PC-3 (cell line): ENCODE measurements around the gene DUOX1.
"Not testable (repeated sequence)": the region's sequence is repeated elsewhere in the genome, so short reads cannot be mapped to it uniquely, and the experiment has no call there.

Source experiments
- EZH2 ChIP-seq: fragments of 300-600 bp; sonication (generic); IDR thresholded peaks from one replicate; pipeline ENCODE4 v1.6.1; 2017; ENCODE audit warnings: antibody characterized with exemption, mild to moderate bottlenecking, low read length; ENCODE audit not compliant: unreplicated experiment
- EZH2phosphoT487 ChIP-seq: fragments of 300-600 bp; sonication (generic); IDR thresholded peaks from 2 replicates; pipeline ENCODE4 v1.6.1; 2018; ENCODE audit warnings: mild to moderate bottlenecking, antibody characterized with exemption, low read length, borderline replicate concordance
- TF ChIP-seq, protein P1 (sequence below): fragments of 300-600 bp; sonication (generic); conservative IDR thresholded peaks from 2 replicates; pipeline ENCODE4 v1.5.1; 2017; ENCODE audit warnings: antibody characterized with exemption, low read depth, mild to moderate bottlenecking, low read length

DNA sequence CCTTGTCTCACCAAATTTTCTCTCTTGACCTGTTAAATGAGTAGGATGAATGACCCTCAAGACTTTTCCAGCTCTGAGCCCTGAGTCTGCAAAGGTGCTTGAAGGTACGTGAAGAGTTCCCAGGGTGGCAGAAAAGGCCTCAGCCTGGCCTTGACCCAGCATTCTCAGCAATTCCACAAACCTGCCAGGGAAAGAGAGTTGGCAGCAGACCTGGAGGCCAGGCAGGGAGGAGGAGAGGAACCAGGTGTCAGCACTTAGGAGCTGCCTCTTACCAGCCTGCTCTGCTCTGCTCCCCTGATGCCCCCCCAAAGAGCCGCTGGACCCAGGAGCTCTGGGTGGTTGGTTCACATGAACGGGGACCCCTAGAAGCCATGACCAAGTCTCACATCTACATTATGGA is 49.2 kb upstream of the DUOX1 start:
- not testable (repeated sequence) for TF ChIP-seq EZH2, EZH2phosphoT487
- TF ChIP-seq, protein P1, sequence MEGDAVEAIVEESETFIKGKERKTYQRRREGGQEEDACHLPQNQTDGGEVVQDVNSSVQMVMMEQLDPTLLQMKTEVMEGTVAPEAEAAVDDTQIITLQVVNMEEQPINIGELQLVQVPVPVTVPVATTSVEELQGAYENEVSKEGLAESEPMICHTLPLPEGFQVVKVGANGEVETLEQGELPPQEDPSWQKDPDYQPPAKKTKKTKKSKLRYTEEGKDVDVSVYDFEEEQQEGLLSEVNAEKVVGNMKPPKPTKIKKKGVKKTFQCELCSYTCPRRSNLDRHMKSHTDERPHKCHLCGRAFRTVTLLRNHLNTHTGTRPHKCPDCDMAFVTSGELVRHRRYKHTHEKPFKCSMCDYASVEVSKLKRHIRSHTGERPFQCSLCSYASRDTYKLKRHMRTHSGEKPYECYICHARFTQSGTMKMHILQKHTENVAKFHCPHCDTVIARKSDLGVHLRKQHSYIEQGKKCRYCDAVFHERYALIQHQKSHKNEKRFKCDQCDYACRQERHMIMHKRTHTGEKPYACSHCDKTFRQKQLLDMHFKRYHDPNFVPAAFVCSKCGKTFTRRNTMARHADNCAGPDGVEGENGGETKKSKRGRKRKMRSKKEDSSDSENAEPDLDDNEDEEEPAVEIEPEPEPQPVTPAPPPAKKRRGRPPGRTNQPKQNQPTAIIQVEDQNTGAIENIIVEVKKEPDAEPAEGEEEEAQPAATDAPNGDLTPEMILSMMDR: not testable (repeated sequence)
